IMR-90 (cell line): ENCODE data around the gene BFSP1. TPM values are rescaled to one million over a fixed set of nuclear protein-coding genes. Genes with fewer than 3 reads are reported as not detected.
A peak's percentile ranks its signal among the peaks of the same experiment; 100 is the strongest.

Source experiments
- ATAC-seq: fragments of 200-7000 bp; cut with Tn5 transposase; 2 replicates; pipeline ENCODE4 v1.9.1; 2020; ENCODE audit warnings: low read depth, mild to moderate bottlenecking, moderate library complexity
- BruUV-seq: library from RNA; stranded (reverse); fragments of 400-500 nt; replicated peaks from 2 replicates; lab custom pipeline; 2021; lab: Mats Ljungman, UMichigan
- CTCF ChIA-PET: fragments of 300-600 bp; formaldehyde crosslinking; extraction: SDS; loops from one replicate; lab custom pipeline; 2021; ENCODE audit warnings: antibody characterized with exemption; lab: Yijun Ruan, JAX
- POLR2A ChIA-PET: fragments of 300-600 bp; sonication (Branson Sonifier 250); formaldehyde crosslinking; loops from one replicate; lab custom pipeline; 2022; ENCODE audit warnings: antibody characterized with exemption; ENCODE audit not compliant: unreplicated experiment; lab: Charles Lee
- DNase-seq: peaks from one replicate; pipeline ENCODE4 v3.0.0; 2013
- H2AFZ ChIP-seq: replicated peaks from 2 replicates; pipeline ENCODE3; 2013; ENCODE audit warnings: low read length, mild to moderate bottlenecking; ENCODE audit not compliant: poor library complexity
- H2AK5ac ChIP-seq: 2 replicates; pipeline ENCODE4 v1.6.1; 2013; ENCODE audit warnings: low read depth, low read length, inconsistent platforms
- H2AK9ac ChIP-seq: replicated peaks from 2 replicates; pipeline ENCODE3; 2013; ENCODE audit warnings: mild to moderate bottlenecking, low read depth, low read length, moderate library complexity; ENCODE audit not compliant: poor library complexity
- H2BK120ac ChIP-seq: 2 replicates; pipeline ENCODE4 v1.6.1; 2013; ENCODE audit warnings: low read depth, low read length, inconsistent platforms
- H2BK15ac ChIP-seq: 3 replicates; pipeline ENCODE4 v1.6.1; 2013; ENCODE audit warnings: low read depth, low read length, inconsistent platforms
- H2BK20ac ChIP-seq: 2 replicates; pipeline ENCODE4 v1.6.1; 2013; ENCODE audit warnings: low read depth, mild to moderate bottlenecking, inconsistent platforms, low read length, moderate library complexity
- H2BK5ac ChIP-seq: 2 replicates; pipeline ENCODE4 v1.6.1; 2013; ENCODE audit warnings: mild to moderate bottlenecking, low read depth, low read length, inconsistent platforms; ENCODE audit not compliant: poor library complexity, severe bottlenecking
- H3K14ac ChIP-seq: replicated peaks from 2 replicates; pipeline ENCODE4 v1.6.1; 2013; ENCODE audit warnings: low read depth, low read length, inconsistent platforms
- H3K18ac ChIP-seq: 2 replicates; pipeline ENCODE4 v1.6.1; 2013; ENCODE audit warnings: low read depth, low read length, control low read depth
- H3K23ac ChIP-seq: 2 replicates; pipeline ENCODE4 v1.6.1; 2013; ENCODE audit warnings: low read depth, low read length, inconsistent platforms
- H3K27ac ChIP-seq: 2 replicates; pipeline ENCODE4 v1.5.1; 2013; ENCODE audit warnings: mild to moderate bottlenecking, control low read depth, low read length; ENCODE audit not compliant: insufficient read depth
- H3K27me3 ChIP-seq: 2 replicates; pipeline ENCODE4 v1.6.1; 2013; ENCODE audit warnings: low read length; ENCODE audit not compliant: control insufficient read depth, insufficient read depth
- H3K36me3 ChIP-seq: 2 replicates; pipeline ENCODE4 v1.6.1; 2013; ENCODE audit warnings: low read length, mixed read lengths; ENCODE audit not compliant: control insufficient read depth, insufficient read depth
- H3K4ac ChIP-seq: 2 replicates; pipeline ENCODE4 v1.6.1; 2013; ENCODE audit warnings: low read depth, low read length, inconsistent platforms
- H3K4me1 ChIP-seq: 2 replicates; pipeline ENCODE4 v1.6.1; 2013; ENCODE audit warnings: low read length, mixed read lengths; ENCODE audit not compliant: control insufficient read depth, insufficient read depth
- H3K4me2 ChIP-seq: 2 replicates; pipeline ENCODE4 v1.6.1; 2013; ENCODE audit warnings: low read depth, mild to moderate bottlenecking, control low read depth, low read length, moderate library complexity
- H3K4me3 ChIP-seq: 2 replicates; pipeline ENCODE4 v1.5.1; 2013; ENCODE audit warnings: low read depth, mild to moderate bottlenecking, control low read depth, low read length, moderate library complexity; ENCODE audit not compliant: insufficient read depth
- H3K56ac ChIP-seq: 2 replicates; pipeline ENCODE4 v1.6.1; 2013; ENCODE audit warnings: low read length, inconsistent platforms; ENCODE audit not compliant: insufficient read depth; ENCODE audit errors: extremely low read depth
- H3K79me1 ChIP-seq, 2 experiments: 2 replicates each; pipeline ENCODE4 v1.6.1; 2013; ENCODE audit warnings: low read length in 2 of 2, inconsistent platforms in 1 of 2, low read depth in 1 of 2
- H3K9ac ChIP-seq: 2 replicates; pipeline ENCODE4 v1.6.1; 2013; ENCODE audit warnings: low read depth, low read length, control low read depth
- H3K9me1 ChIP-seq: 2 replicates; pipeline ENCODE4 v1.6.1; 2013; ENCODE audit warnings: low read length, inconsistent platforms; ENCODE audit not compliant: insufficient read depth
- H3K9me3 ChIP-seq: 2 replicates; pipeline ENCODE4 v1.6.1; 2013; ENCODE audit warnings: low read length; ENCODE audit not compliant: control insufficient read depth, insufficient read depth
- H4K20me1 ChIP-seq: 2 replicates; pipeline ENCODE4 v1.6.1; 2013; ENCODE audit warnings: low read length, inconsistent platforms; ENCODE audit not compliant: insufficient read depth
- H4K5ac ChIP-seq: 2 replicates; pipeline ENCODE4 v1.6.1; 2013; ENCODE audit warnings: mild to moderate bottlenecking, low read depth, low read length, control low read depth
- H4K8ac ChIP-seq, 2 experiments: 2 replicates each; pipeline ENCODE4 v1.6.1; 2013; ENCODE audit warnings: low read depth in 2 of 2, low read length in 2 of 2, control low read depth in 1 of 2, inconsistent platforms in 1 of 2
- H4K91ac ChIP-seq: 2 replicates; pipeline ENCODE4 v1.6.1; 2013; ENCODE audit warnings: low read depth, low read length, inconsistent platforms; ENCODE audit not compliant: insufficient read depth
- BHLHE40 ChIP-seq: fragments of 150-350 bp; IDR thresholded peaks from 2 replicates; pipeline ENCODE4 v1.6.1; 2016; ENCODE audit warnings: mild to moderate bottlenecking, low read depth, low read length
- CEBPB ChIP-seq: IDR thresholded peaks from 2 replicates; pipeline ENCODE4 v1.6.1; 2012; ENCODE audit warnings: low read depth, low read length, improper control_type of control experiment
- CHD1 ChIP-seq: IDR thresholded peaks from 2 replicates; pipeline ENCODE4 v1.6.1; 2012; ENCODE audit warnings: low read depth, low read length, improper control_type of control experiment
- FOS ChIP-seq: fragments of 150-350 bp; IDR thresholded peaks from 2 replicates; pipeline ENCODE4 v1.6.1; 2016; ENCODE audit warnings: low read depth, low read length
- MAFK ChIP-seq: IDR thresholded peaks from 2 replicates; pipeline ENCODE4 v1.6.1; 2012; ENCODE audit warnings: low read depth, low read length, improper control_type of control experiment
- MAZ ChIP-seq: IDR thresholded peaks from 2 replicates; pipeline ENCODE4 v1.6.1; 2012; ENCODE audit warnings: low read depth, mild to moderate bottlenecking, low read length, improper control_type of control experiment, moderate library complexity, borderline replicate concordance
- MXI1 ChIP-seq: IDR thresholded peaks from 2 replicates; pipeline ENCODE4 v1.6.1; 2012; ENCODE audit warnings: low read depth, mild to moderate bottlenecking, low read length, moderate library complexity, borderline replicate concordance
- NFE2L2 ChIP-seq: fragments of 150-350 bp; IDR thresholded peaks from 2 replicates; pipeline ENCODE4 v1.6.1; 2016; ENCODE audit warnings: low read depth, mild to moderate bottlenecking, low read length
- RAD21 ChIP-seq: IDR thresholded peaks from 2 replicates; pipeline ENCODE4 v1.6.1; 2012; ENCODE audit warnings: low read length, improper control_type of control experiment
- RCOR1 ChIP-seq: IDR thresholded peaks from 2 replicates; pipeline ENCODE4 v1.6.1; 2012; ENCODE audit warnings: mild to moderate bottlenecking, low read length, improper control_type of control experiment; ENCODE audit not compliant: insufficient replicate concordance
- RFX5 ChIP-seq: IDR thresholded peaks from 2 replicates; pipeline ENCODE4 v1.8.0; 2012; ENCODE audit warnings: low read depth, mild to moderate bottlenecking, low read length, moderate library complexity
- SMC3 ChIP-seq: fragments of 150-350 bp; IDR thresholded peaks from 2 replicates; pipeline ENCODE4 v1.6.1; 2016; ENCODE audit warnings: low read depth, mild to moderate bottlenecking, antibody characterized with exemption, low read length, moderate library complexity
- WGBS, 2 experiments: methylation state at CpG; one replicate each; pipeline versions ENCODE4 v1.1.5 to v1.1.7; 2013; ENCODE audit warnings: missing lambda C conversion rate in 2 of 2; ENCODE audit not compliant: insufficient read length in 1 of 2; ENCODE audit errors: extremely low coverage in 2 of 2; 5-methylcytosine and 5-hydroxymethylcytosine counted together
- dilution Hi-C: fragments of 300-500 bp; cut with HindIII; formaldehyde crosslinking; loops from one replicate; pipeline ENCODE4 v1.14.3; 2018; ENCODE audit warnings: low sequenced_read_pairs; ENCODE audit not compliant: unreplicated experiment
- in situ Hi-C: fragments of 300-500 bp; cut with MboI; formaldehyde crosslinking; loops from 3 replicates; pipeline ENCODE4 v1.14.3; 2019; ENCODE audit warnings: low sequenced_read_pairs, inconsistent platforms, mixed read lengths
- intact Hi-C: fragments of 100-400 bp; cut with micrococcal nuclease; formaldehyde crosslinking; loops from 2 replicates; pipeline ENCODE4 v1.10.0; 2022
- polyA plus RNA-seq, 3 experiments: library from polyadenylated mRNA; depleted of rRNA; stranded (reverse); fragments of >200 nt; gene quantifications; 2 replicates each; pipeline ENCODE4 v1.2.3, GENCODE V29; 2012; ENCODE audit warnings: low replicate concordance in 1 of 3
- total RNA-seq: library from RNA; depleted of rRNA; stranded (reverse); fragments of >200 nt; gene quantifications from 2 replicates; pipeline ENCODE4 v1.2.3, GENCODE V29; 2012
- TF ChIP-seq, protein P1 (sequence below): fragments of 150-350 bp; IDR thresholded peaks from 2 replicates; pipeline ENCODE4 v1.6.1; 2016; ENCODE audit warnings: low read depth, mild to moderate bottlenecking, low read length, moderate library complexity, borderline replicate concordance
- TF ChIP-seq, protein P2 (sequence below): fragments of 150-350 bp; IDR thresholded peaks from 2 replicates; pipeline ENCODE4 v1.6.1; 2017; ENCODE audit warnings: mild to moderate bottlenecking, antibody characterized with exemption, low read length, low read depth
- TF ChIP-seq, protein P3 (sequence below): conservative IDR thresholded peaks from 2 replicates; pipeline ENCODE4 v1.5.1; 2012; ENCODE audit warnings: mild to moderate bottlenecking, low read depth, low read length, improper control_type of control experiment

Gene BFSP1
- total and polyA plus RNA-seq, 2 of the 4 experiments (the other 2 are of a cell fraction) = 1.1 to 2.0 TPM

DNA sequence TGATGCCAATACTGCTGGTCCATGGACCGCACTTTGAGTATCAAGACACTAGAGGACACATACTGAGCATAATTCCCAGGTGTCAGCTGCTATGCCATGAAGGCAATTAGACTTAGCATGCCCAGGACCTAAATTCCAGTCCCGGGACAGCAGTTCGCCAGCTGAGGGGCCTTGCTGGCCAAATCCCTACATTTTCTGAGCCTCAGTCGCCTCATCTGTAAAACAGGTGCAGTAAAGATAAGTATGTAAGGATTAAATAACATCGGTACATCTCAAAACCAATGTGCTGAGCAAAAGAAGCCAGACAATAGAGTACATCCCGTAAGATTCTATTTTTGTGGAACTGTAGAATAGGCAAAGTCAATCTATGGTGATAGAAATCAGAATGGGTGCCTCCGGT lies 1.0 kb downstream of the BFSP1 start:
- H3K27ac ChIP-seq = no peak overlapping the region
- DNase-seq (no peak), ATAC-seq (no peak)
- H4K20me1 ChIP-seq = no peaks in the 10 kb centered on the region
- no peak overlapping the region for H2BK20ac ChIP-seq
- H2BK120ac ChIP-seq = no peak overlapping the region
- WGBS, 2 experiments = 100% methylated on average over 4 of the region's 7 CpGs; no CpG with 5 or more reads in 1 of the 2 experiments
- 0 out of 2 replicates have a peak, but pooled peaks cover 2% of the 10 kb centered on the region for H3K4me1 ChIP-seq
- H2AFZ ChIP-seq = no peak overlapping the region
- no peak overlapping the region for H2BK5ac ChIP-seq
- H4K91ac ChIP-seq = no peak overlapping the region
- H3K27me3 ChIP-seq = 0 out of 2 replicates have a peak, but pooled peaks cover 1% of the 10 kb centered on the region
- BruUV-seq = no TSS peak
- no peak overlapping the region for H3K56ac ChIP-seq
- H2AK5ac ChIP-seq = no peak overlapping the region
- H4K5ac ChIP-seq = no peak overlapping the region
- dilution Hi-C loops = no loop called here
- no peak overlapping the region for H2AK9ac ChIP-seq
- no peak overlapping the region for H3K9ac ChIP-seq
- TF ChIP-seq RAD21 = no peak
- no peak for TF ChIP-seq MAZ
- no peak for TF ChIP-seq SMC3
- TF ChIP-seq, protein P1, sequence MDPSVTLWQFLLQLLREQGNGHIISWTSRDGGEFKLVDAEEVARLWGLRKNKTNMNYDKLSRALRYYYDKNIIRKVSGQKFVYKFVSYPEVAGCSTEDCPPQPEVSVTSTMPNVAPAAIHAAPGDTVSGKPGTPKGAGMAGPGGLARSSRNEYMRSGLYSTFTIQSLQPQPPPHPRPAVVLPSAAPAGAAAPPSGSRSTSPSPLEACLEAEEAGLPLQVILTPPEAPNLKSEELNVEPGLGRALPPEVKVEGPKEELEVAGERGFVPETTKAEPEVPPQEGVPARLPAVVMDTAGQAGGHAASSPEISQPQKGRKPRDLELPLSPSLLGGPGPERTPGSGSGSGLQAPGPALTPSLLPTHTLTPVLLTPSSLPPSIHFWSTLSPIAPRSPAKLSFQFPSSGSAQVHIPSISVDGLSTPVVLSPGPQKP = no peak
- TF ChIP-seq RFX5 = no peak
- TF ChIP-seq, protein P2, sequence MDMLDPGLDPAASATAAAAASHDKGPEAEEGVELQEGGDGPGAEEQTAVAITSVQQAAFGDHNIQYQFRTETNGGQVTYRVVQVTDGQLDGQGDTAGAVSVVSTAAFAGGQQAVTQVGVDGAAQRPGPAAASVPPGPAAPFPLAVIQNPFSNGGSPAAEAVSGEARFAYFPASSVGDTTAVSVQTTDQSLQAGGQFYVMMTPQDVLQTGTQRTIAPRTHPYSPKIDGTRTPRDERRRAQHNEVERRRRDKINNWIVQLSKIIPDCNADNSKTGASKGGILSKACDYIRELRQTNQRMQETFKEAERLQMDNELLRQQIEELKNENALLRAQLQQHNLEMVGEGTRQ = no peak
- no peak for TF ChIP-seq MAFK
- TF ChIP-seq CHD1 = no peak
- no peak for TF ChIP-seq FOS
- TF ChIP-seq, protein P3, sequence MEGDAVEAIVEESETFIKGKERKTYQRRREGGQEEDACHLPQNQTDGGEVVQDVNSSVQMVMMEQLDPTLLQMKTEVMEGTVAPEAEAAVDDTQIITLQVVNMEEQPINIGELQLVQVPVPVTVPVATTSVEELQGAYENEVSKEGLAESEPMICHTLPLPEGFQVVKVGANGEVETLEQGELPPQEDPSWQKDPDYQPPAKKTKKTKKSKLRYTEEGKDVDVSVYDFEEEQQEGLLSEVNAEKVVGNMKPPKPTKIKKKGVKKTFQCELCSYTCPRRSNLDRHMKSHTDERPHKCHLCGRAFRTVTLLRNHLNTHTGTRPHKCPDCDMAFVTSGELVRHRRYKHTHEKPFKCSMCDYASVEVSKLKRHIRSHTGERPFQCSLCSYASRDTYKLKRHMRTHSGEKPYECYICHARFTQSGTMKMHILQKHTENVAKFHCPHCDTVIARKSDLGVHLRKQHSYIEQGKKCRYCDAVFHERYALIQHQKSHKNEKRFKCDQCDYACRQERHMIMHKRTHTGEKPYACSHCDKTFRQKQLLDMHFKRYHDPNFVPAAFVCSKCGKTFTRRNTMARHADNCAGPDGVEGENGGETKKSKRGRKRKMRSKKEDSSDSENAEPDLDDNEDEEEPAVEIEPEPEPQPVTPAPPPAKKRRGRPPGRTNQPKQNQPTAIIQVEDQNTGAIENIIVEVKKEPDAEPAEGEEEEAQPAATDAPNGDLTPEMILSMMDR = no peak
- TF ChIP-seq RCOR1 = no peak
- no peak for TF ChIP-seq BHLHE40
- TF ChIP-seq MXI1 = no peak
- TF ChIP-seq NFE2L2 = no peak
- no peak for TF ChIP-seq CEBPB
- H4K8ac ChIP-seq = no peak overlapping the region
- no peak overlapping the region for H3K4me3 ChIP-seq
- 0 out of 2 replicates have a peak overlapping the region, but pooled peaks have one; percentile 16 for H3K4me2 ChIP-seq
- ChIA-PET CTCF (no interaction called here), POLR2A (no interaction called here)
- no peak overlapping the region; the same call in 1 of the 2 replicates for H3K23ac ChIP-seq
- no peaks in the 10 kb centered on the region for H3K9me3 ChIP-seq
- in situ Hi-C loops = no loop called here
- H3K14ac ChIP-seq = no peak overlapping the region
- no peaks in the 10 kb centered on the region; the same call in 1 of the 2 replicates for H3K9me1 ChIP-seq
- H3K4ac ChIP-seq = no peak overlapping the region
- H3K79me1 ChIP-seq = no peaks in the 10 kb centered on the region
- no peak overlapping the region for H3K18ac ChIP-seq
- no peak overlapping the region for H2BK15ac ChIP-seq
- H3K36me3 ChIP-seq = no peaks in the 10 kb centered on the region
- intact Hi-C loops = loop anchor here (10.0 kb wide), 1 partner anchor 405 kb away; no protein-coding TSS in a partner anchor
